ENCODE data around the gene SLC22A23.
"Not testable (repeated sequence)": the region's sequence is repeated elsewhere in the genome, so short reads cannot be mapped to it uniquely, and the experiment has no call there.

The SLC22A23 gene

DNA sequence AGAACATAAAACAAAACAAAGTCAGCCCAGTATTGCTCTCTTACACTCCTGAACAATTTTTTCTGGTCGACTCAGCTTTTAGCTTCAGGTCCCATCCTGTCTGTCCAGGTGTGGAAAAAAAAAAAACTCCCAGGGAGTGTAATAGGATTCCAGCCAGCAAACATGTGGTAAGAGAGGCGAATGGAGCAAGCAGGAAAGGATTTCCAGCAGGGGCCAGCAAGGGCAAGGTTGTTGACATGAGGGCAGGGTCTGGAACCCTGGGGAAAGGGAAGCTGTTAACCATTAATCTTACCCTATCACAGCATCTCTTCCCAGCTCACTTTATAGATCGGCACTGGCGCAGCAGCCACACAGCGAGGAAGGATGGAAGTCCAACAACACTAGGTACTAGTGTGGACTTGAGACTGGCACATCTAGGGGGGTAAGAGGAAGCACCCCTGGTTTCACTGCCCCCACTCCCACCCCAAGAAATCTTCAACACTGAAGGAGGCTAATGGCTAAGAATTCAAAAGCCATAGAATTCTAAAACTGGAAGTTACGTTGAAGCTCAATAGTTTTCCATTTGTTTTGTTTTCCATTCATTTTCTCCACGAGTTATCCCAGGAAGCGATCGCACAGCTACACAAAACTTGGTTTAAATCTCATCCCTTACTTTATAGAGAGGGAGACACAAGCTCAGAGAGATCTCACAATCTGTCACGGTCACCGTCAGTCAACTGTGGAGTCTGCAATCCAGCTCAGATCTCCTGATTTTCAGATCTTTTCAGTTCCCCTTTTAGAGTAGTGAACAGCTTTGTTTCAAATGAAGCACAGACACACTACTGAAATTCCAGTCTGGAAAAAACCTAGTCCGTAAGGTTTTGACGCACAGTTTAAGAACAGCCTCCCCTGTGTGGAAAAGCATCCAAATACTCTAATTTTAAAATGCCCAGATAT, 53.3 kb downstream of the SLC22A23 start:
- no peak for DNase-seq

DNA sequence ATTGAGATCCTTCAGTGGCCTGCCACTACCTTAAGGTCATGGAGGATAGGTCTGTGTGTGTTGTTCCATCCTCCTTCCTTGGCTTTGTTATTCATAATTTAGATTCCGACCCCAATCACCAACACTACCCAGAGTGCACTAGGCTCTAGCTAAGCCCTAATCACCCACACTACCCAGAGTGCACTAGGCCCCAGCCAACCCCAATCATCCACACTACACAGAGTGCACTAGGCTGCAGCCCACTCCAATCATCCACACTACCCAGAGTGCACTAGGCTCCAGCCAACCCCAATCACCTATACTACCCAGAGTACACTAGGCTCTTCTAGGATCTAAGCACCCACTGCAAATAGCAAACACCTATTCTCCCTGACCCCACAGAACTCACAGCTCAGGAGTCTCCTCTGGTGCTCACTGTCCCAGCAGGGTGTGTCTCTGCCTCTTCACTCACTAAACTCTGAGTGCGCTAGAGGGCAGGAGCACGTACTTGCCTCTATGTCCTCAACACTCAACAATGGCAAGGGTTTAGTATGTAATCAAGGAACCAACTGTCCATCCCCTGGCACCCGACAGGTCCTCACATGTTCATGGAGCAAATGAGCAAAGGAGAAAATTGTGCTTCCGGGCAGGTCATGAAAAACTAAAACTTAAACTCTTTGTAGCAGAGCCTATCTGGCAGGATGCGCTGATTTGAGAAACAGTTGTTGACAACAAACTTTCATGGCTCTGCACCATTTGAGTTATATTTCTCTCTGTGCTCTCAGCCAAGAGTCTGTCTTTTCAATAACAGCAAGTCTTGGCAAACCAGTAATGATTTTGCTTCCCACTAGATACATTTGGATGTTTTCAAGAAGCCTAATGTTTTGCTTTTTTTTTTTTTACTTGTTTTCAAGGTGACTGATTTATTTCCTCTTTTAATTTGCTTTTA, 54.3 kb downstream of the SLC22A23 start:
- no peak for DNase-seq

DNA sequence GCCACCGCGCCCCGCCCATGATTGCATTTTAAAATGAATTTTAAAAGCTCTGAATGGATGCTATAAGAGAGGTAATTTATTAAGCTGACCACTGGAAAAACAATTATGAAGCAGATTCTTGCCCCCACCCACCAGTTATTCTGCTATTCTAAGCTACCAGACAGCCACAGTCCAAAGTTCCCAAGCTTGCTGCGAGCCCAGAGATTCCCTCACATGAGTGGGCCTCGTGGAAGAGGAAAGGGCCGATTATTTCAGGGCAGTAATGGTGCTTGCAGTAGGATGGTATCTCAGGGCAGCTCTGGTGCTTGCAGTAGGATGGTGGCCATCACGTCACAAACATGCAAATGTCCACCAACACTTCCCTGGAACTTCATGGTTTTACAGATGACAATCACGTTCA, 56.7 kb downstream of the SLC22A23 start:
- no peak for DNase-seq

DNA sequence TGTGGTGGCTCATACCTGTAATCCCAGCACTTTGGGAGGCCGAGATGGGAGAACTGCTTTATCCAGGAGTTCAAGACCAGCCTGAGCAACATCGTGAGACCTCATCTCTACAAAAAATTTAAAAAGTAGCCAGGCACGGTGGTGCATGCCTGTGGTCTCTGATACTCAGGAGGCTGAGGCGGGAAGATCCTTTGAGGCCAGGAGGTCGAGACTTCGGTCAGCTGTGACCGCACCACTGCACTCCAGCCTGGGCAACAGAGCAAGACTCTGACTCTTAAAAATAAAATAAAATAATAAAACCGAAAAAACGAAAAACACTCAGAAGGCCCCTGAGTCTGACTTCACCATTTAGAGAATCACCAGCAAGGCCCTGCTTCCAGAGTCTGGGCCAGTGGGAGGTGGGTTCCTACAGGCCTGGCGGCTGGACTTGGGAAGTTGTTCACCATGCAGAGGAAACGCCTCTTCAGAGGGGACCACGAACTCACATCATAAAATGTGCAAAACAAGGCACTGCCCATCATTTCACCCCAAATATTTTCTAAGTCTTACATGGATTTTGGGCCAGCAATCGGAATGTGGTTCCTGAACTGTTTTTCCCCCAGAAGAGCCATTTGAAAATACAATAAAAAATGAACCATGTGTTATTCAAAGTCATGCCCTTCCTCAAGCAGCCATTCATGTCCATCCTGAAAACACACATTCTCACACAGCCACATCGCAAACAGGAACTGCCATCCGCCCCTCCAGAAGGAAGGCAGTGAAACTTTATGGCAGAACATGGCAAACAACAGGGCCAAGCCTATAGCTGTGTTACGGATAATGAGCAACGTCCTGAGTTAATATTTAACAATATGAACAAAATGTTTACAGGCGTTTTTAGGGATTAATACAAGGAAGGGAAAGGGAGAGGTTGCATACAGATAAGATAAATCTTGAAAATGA, 57.8 kb downstream of the SLC22A23 start:
- DNase-seq = no peak

DNA sequence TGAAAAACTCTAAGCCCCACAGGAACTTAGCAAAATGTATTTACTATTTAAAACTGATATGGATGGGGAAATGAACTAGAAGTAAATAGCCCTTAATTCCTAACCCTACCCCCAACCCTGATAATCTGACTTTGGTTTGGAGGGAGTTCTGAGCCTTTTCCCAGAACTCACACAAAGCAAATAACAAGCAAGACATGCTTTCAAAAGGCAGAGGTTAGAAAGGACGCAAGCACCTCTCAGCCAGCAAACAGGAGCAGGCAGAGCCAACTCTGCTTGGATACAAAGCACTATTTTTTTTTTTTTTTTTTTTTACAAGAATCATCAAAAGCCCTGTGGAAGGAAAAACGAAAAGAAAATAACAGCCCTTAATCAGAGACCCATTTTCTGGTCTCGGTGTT, 58.7 kb downstream of the SLC22A23 start:
- no peak for DNase-seq

DNA sequence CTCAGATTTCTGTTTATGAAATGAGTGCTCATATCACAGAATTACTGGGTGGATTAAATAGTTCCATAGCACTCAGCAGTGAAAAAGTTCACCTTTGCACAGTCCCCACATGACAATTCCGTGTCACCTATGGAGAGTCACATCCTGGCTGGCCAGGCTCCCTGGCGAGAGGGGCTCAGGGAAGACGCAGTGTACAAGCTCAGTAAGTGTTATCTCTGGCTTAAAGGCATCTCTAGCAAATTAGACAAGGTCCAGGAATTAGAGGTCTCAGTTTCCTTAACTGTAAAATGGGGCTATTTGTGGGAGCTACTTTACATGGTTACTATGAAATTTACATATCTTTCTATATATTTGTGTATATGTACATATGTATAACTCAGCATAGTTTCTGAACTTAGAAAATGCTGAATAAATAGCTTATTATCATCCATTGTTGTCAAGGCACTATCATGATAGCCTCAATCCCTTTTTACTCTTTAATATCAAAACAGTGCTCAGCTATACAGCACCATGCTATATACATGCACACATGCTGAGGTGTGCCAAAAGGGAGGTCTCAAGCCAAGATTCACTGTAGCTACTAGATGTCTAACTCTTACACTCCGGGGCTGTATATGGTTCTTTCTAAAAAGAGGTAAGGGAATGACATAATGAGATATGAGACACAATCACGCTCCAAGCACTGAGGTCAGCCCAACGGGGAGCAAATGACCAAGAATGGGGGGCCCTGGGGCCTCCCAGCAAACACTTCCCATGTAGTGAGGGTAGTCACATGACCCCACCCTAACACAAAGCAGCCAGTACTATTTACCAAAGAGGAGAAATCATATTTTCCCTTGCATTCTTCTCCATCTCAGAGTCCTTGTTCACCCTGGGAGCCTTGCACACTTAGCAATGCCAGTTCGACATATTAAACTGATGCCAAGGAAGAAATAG, 59.4 kb downstream of the SLC22A23 start:
- no peak for DNase-seq

DNA sequence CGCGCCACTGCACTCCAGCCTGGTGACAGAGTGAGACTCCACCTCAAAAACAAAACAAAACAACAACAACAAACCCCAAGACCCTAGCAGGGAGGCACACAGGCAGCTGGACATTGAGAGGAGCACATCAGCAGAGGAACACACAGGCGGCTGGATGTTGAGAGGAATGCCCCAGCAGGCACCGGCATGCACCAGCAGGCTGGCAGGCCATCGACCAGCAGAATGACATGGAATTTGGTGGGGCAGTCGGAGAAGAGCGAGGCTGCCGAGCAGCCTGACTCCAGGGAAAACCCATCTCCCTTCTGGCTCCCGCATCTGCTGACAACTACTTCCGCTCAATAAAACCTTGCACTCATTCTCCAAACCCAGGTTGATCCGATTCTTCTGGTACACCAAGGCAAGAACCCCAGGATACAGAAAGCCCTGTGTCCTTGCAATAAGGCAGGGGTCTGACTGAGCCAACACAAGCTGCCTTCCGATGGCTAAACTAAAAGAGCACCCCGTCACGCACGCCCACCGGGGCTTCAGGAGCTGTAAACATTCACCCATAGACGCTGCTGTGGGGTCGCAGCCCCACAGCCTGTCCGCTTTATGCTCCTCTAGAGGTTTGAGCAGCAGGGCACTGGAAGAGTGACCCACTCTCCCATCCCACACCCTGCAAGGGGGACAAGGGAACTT, 60.2 kb downstream of the SLC22A23 start:
- no peak for DNase-seq

DNA sequence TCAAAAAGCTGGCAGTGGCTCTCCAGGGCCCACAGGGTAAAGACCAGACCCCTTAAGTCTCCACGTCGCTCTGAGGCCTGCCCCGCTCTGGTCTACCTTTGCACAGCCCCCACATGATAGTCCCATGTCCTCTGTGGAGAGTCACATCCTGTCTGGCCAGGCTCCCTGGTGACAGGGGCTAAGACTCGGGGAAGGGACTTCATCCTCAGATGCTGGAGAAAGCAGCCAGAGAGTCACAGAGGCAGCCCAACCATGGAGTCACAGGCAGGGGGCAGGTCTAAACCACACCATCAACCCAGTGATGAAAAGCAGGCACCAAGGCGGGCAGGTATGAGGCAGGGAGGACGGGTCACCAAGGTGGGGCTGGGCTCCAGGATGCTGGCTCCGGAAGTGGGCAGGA, 62.2 kb downstream of the SLC22A23 start:
- no peak for DNase-seq

DNA sequence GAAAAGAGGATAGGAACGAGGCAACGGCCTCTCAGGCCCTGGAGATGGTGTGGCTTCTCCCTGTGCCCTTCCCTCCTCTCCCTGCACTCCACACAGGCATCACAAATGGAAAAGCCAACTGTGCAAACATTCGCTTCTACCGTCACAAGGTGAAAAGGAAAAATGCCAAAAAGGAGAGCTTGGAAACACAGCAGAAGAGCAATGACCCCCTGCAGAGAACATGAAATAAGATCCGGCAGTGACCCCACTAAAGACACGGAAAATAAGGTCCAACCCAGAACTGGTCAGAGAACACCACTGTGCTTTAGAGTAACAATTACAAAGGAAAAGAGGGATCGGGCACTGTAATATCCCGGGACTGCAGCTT, 63.0 kb downstream of the SLC22A23 start:
- DNase-seq = no peak

DNA sequence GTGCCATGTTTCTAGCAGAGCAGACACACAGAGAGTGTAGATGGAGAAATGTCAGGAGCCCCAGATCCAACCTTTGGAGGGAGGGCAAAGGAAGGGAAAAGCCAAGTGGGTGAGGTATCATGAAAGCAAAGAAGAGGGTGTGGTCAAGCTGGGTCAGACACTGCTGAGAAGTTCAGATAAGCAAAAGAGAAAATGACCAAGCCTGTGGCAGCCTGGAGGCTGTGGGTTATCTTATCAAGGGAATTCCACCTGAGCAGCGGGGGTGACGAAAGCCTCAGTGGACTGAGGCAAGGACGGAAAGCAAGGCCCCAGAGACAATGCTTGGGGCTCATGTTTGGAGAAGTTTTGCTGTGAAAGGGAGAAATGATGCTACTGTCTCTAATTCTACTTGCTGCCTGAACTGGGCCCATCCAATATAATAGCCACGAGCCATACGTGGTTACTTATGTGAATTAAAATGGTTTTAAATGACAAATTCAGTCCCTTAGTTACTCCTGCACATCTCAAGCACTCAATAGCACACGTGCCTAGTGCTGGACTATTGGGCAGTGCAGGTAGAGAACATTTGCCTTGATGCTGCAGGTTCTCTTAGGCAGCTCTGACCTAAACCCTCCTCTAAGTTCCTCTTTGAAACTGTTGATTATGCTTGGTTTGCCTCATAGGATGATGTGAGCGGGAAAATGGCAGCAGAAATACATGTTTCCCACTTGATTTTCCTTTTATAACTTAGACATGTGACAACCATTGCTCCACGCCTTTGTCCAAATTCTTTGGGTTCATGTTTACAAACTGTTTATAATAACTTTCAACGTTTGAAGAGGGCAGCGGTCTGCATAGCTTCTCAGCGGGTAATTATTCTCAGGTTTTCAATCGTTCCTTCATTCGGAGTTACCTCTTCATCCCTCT, 63.7 kb downstream of the SLC22A23 start:
- DNase-seq = no peak

DNA sequence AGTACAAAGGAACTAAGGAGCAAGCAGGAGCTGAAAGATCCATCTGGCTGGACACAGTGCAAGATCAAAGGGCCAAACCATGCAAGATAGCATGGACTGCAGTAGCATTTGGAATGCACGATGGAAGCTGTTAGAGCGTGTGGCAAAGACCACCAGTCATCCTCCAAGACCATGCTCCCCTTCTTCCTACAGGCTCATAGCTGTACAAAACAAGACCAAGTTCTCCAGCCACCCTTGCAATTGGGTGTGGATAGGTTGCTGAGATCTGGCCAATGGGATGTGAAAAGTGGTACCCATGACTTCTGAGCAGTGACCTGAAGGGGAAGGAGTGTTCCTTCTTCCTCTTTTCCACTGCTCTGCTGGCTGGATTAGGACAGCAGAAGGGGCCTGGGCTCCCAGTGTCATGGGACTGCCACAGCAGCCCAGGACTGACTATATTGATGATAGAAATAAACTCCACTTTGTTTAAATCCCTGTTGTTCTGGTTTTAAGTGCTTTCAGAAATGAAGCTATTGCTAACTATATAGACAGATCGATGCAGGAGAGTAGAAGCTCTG, 64.9 kb downstream of the SLC22A23 start:
- no peak for DNase-seq

DNA sequence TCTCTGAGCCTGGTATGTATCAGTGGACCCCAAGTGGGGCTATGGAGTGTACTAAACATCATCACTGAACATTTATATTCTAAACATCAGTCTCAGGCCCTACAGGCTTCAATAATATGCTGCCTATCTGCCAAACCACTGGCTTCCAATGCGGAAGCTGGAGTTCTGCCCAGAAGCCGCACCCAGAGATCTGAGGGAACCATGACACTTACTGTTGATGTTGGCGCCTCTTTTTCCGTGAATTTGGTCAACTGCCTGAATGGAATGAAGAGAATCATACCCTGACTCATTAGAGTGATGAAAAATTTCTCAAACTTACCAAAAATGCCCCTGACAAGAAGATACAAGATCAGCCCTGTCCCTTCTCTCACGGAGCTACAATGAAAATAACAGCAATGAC, 66.2 kb downstream of the SLC22A23 start:
- no peak for DNase-seq

DNA sequence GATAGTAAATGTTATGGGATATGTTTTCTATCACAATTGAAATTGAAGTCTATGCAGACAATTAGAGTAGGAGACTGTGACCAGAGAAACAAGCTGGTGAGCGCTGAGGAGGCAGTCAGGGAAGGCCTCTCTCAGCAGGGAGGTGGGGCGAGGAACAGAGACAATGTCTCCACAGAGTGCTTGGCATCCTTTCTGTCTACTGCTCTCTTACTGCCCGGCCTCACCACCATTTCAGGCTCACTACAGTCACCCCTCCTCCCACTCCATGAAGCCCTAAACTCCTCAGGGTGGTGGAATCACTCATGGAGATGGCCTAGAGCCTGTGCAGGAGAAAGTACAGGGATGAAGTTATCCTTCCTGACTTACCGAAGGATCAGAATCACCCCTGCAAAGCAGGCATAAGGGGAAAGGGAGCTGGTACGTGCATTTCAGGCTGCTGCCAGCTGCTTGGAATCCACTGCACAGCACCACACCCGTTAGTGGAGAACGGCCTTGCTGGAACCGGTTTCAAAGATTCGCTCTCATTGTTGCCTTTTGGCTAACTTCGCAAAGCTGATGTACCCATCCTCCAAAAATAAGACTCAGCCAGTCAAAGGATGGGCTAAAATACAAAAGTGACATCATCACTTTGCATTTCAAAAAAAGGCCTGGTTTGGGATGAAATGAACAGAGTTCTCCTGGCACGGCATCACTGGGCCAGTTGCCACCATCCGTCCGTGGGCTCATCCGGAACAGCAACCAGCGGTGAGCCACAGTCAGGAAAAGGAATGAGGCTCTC, 67.3 kb downstream of the SLC22A23 start:
- DNase-seq = no peak

DNA sequence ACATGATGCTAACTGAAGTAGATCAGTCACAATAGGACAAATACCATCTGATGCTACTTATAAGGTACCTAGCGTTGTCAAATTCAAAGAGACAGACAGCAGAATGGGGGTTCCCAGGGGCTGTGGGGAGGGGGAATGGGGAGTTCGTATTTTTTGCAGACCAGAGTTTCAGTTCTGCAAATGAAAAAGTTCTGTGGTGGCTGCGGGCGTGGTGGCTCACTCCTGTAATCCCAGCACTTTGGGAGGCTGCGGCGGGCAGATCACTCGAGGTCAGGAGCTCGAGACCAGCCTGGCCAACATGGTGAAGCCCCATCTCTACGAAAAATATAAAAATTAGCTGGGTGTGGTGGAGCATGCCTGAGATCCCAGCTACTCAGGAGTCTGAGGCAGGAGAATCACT, 68.1 kb downstream of the SLC22A23 start:
- DNase-seq = no peak

DNA sequence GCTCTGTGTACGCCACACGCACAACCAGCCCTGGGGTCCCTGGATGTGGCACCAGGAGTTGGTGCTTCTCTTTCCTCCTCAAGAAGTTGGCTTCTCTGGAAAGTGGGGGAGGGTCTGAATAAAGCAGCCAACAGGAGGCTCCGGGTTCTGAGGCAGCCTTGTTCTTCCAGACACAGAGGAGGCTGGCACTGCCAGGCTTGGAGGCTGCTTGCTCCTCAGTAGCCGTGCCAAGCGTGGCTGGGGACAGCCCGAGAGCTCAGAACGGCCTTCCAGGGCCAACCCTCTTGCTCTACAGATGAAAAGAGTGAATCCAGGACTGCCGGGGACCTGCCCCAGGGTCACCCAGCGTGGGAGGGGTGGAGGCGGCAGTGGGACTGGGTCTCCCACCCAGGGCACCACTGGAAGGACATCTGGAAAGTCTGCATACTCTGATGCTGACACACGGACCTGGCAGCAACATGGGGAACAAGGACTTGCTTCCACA, 70.4 kb downstream of the SLC22A23 start:
- no peak for DNase-seq

DNA sequence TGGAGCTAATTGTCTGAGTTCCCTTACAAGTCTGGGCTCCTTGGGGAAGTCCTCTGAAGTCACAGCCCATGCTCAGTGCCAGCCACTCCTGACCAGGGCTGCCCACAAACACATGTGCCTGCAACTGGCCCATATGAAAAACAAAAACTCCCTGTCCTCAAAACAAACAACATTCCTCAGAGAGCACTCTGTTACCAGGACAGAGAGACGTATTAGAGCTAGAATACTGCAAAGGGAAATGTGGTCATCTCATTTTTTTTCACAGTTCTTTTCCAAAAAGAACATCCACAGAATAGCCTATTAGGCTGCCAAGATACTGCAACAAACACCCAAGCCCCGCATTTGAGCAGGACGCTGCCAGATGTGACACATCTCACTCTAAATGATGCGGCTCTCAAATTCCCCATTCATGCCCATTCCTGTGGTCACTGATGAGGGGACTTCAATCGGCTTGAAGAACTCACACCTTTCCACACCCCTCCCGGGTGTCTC, 71.1 kb downstream of the SLC22A23 start:
- DNase-seq = no peak

DNA sequence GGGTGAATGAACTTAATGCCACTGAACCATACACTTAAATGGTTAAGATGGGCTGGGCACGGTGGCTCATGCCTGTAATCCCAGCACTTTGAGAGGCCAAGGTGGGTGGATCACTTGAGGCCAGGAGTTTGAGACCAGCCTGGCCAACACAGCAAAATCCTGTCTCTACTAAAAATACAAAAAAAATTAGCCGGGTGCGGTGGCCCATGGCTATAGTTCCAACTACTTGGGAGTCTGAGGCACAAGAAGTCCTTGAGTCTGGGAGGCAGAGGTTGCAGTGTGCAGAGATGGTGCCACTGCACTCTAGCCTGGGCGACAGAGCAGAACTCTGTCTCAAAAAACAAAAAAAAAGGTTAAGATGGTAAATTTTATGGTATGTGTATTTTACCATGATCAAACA, 71.7 kb downstream of the SLC22A23 start:
- not testable (repeated sequence) for DNase-seq
